Right renal pelvis (tissue), 4 donors: ENCODE results near the gene PAPOLB. TPM values are rescaled to one million over a fixed set of nuclear protein-coding genes. Genes with fewer than 3 reads are reported as not detected.

Experiments used
- DNase-seq, 4 donors: peaks; one replicate each; pipeline ENCODE4 v3.0.0-alpha.2; 2013; ENCODE audit warnings: low read depth in 4 of 4, low spot score in 3 of 4, missing footprints in 1 of 4
- polyA plus RNA-seq, 4 donors: library from polyadenylated mRNA; unstranded; fragments of 120-200 nt; gene quantifications; one replicate each; pipeline ENCODE4 v1.2.1, GENCODE V29; 2013; ENCODE audit not compliant: insufficient read length in 4 of 4

Gene PAPOLB
- polyA plus RNA-seq, 4 donors: 0.06 to 0.16 (median 0.11) TPM

DNA sequence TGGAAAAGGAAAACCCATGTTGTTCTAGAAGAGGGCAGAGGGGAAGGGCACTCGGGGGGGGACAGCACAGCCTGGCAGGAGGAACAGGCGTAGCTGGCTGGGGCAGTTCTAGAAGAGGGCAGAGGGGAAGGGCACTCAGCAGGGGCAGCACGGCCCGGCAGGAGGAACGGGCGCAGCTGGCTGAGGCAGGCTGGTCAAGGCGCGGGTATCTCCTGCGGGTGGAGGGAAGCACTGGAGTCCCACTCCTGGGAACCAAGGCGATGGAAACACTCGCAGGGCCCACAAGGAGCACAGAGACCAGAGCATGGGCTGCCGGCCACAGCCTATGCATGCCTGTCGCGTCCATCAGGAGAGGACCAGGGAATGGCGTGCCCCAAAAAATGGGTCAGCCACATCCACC is 36.7 kb downstream of the PAPOLB start:
- DNase-seq: no peak

- no peak for DNase-seq
These were observed 37.6 kb downstream of the PAPOLB start for GRCh38 chr7:4824120-4824775.

- DNase-seq: no peak
These were observed 38.2 kb downstream of the PAPOLB start for GRCh38 chr7:4823441-4824119.

- DNase-seq: no peak
These were observed 39.2 kb downstream of the PAPOLB start for GRCh38 chr7:4822677-4823076.

- no peak for DNase-seq
These were observed 40.8 kb downstream of the PAPOLB start for GRCh38 chr7:4820967-4821471.

DNA sequence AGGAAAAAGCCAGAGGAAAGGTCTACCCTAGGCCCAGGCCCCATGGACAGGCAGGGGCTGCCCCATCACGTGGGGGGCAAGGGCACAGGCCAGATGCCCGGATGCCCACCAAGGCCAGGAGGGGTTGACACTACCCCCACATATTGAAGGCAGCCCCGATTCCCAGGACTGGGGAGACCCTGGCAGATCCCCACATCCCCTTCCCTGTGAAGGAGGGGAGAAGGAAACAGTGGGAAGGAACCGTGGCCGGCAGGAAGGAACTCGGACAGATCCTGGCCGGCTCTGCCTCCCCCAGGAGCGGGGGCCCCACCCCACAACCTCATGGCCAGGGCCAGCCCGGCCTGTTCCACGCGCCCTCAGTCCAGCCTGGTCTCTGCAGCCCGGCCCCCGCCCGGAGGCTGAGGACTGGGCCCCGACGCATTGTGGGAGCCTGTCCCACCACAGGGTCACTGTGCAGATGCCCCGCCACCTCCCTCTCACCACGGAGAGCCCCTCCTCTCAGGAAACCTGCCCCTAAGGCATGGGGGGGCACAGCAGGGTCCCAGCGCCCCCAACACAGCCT is 41.3 kb downstream of the PAPOLB start:
- DNase-seq: no peak

- DNase-seq: no peak
These were observed 42.0 kb downstream of the PAPOLB start for GRCh38 chr7:4819560-4820404.

DNA sequence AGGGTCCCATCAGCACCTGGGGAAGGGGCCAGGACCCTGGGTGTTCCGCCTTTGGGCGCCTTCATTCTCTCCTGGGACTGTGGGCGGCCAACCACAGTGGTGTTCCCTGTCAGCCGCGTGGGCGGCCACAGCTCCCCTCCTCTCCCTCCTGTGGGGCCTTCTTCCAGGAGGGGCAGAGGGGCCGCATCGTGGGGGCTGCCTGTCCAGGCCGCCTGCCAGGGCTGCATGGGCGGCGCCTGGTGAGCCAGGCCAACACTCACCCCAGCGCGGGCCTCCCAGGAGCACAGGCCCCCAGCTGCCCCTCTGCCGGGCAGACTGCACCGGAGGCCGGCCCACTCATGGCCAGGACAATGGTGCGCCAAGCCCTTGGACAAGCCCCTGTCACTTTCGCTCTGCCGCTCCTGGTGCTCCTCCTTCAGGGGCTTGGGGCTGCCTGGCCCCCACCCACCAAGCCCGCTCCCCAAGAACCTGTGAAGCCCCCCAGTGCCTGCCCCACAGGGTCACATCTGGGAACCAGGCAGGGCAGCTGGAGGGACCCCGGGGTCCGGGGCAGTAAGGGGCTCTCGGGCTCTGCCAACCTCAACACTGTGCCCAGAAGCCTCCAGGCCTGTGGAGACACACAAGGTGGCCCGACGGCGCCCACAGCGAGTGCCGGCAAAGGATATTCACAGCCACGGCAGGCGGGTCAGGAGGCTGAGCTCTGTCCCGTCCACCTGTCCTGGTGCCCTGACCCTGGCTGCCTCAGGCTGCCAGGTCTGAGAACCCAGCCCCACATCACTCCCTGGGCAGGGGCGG is 43.6 kb downstream of the PAPOLB start:
- DNase-seq: no peak

DNA sequence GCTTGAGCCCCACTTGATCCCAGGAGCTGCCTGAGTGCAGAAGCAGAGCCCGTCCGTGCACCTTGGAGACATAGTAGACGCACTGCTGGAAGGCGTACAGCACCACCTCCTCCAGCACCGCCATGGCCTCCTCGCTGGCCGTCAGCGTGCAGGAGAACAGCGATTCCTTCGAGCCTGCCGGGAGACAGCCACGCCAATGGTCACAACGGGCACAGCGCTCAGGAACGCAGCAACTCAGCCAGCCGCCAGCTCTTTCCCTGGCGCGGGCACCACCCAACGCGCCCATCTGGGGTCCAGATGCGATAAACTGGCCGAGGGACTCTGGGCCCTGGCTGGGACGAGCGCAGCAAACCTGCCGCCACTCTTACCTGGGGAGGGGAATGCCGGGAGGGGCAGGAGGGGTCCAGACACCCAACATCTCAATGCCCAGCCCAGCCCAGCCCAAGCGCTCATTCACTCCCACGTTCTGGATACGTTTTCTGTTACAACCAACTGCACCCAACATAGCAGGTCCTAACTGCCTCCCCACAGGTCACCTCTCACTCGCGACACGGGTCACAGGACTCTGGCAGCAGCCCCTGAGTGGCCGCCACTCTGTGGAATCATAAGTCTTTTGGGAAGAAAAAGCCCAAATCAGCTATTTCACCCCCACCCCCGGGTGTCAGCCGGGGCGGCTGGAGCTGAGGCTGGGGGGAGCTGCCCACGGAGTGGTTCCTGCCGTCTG is 44.5 kb downstream of the PAPOLB start:
- DNase-seq: no peak

- DNase-seq: no peak
These were observed 45.3 kb downstream of the PAPOLB start for GRCh38 chr7:4816419-4817080.

DNA sequence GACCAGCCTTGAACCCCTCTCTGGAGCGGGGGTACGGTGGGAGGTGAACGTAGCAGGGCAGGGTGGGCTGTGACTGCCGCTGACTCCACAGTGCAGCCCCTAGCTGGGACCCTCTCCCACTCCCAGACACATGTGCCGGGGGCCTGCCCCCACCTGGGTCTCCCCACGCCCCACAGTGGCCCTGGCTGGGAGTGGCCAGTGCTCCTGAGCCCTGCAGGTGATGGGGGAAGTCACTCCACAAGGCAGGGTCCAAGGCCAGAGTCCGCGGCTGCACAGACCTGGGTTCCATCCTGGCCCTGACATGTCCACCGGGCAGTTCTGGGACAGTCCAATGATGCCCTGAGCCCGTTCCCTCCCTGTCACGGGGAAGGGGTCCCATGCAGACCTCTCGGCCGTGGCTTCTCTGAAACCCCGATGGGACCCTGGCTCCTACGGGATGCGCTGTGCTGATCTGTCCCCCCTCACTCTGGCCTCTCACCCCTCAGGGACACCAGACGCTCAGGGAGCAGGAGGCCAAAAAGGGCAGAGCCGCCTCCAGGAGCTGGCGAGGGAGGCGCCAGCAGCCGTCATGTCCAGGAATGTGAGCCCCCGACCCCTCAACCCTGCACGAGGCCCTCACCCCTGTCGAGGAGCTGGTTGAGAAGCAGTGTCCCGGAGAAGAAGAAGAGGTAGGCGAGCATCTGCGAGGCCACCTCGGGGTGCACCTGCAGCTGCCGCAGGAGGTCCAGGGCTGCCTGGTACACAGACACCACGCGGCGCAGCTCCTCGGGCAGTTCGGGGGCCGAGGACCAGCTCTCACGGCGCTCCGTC is 46.0 kb downstream of the PAPOLB start:
- DNase-seq: no peak

DNA sequence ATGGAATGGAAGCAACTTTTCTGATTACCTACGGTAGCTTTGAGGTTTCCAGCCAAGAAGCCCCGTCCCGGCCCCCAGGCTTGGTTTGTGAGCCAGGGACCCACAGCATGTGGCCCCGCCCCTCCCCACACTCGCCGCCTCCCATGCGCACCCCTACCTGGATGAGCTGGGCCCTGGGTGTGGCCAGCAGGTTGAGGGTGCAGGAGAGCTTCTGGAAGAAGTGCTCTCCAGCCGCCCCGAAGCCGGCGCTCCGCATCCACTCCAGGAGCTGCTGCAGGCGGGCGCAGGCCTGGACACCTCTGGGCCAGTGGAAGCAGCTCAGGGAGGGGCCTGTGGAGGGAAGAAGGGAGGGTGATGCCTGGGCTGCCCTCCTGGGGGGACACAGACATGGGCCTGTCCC is 46.7 kb downstream of the PAPOLB start:
- no peak for DNase-seq

- no peak for DNase-seq
These were observed 47.4 kb downstream of the PAPOLB start for GRCh38 chr7:4814433-4814832.

DNA sequence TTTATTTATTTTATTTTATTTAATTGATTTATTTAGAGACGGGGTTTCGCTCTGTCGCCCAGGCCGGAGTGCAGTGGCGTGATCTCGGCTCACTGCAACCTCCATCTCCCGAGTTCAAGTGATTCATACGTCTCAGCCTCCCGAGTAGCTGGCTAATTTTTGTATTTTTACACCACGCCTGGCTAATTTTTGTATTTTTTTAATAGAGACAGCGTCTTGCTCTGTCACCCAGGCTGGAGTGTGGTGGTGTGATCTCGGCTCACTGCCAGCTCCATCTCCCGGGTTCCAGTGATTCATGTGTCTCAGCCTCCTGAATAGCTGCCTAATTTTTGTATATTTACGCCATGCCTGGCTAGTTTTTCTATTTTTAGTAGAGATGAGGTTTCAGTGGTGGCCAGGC is 52.2 kb downstream of the PAPOLB start:
- no peak for DNase-seq

DNA sequence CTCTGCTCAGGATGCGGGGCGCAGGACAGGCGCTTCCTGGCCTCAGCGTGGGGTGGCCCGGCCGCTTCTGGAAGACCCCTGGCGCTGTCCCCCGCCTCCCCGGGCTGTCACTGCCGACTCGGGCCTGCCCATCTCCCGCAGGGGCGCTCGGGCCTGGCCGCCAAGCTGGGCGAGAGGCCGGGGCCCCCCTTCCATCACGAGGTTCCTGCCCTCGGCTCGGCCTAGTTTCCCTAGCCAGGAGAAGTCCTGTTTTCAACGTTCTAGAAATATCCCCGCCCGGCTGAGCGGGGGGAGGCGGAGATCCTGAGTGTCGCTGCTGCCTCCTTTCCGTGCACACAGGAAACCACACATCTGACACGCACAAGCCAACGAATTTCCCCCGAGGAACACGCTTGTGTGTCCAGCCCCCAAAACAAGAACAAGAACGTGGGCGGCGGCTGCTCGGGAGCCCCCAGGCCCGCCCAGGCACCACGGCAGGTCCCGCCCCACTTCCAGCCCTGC is 52.7 kb downstream of the PAPOLB start:
- DNase-seq: no peak

DNA sequence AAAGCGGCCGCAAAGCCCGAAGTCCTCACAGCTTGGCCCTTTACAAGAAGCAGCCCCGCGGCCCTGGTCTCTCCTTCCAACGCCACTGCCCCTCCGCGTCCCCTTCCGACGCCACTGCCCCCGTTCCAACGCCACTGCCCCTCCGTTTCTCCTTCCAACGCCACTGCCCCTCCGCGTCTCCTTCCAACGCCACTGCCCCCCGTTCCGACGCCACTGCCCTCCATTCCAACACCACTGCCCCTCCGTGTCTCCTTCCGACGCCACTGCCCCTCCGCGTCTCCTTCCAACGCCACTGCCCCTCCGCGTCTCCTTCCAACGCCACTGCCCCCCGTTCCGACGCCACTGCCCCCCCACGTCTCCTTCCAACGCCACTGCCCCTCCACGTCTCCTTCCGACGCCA is 53.3 kb downstream of the PAPOLB start:
- DNase-seq: no peak

DNA sequence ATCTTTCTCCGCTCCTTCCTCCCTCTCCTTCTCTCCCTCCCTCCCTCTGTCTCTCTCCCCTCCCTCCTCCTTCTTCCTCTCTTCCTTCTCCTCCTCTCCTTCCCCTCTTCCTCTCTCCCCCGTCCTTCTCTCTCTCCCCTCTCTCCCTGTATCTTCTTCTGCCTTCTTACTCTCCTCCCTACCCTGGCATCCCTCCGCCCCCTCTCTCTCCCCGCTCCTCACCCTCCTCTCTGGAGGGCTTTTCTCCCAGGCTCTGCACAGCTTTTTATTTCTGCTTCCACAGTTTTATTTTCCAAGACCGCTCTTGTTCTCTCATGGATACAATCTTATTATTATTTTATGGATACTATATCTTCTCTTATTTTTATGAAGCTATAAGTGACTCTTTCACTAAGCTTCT is 53.8 kb downstream of the PAPOLB start:
- no peak for DNase-seq
